ENCODE data around the gene CTTNBP2. TPM values are rescaled to one million over a fixed set of nuclear protein-coding genes. Genes with fewer than 3 reads are reported as not detected.

Gene CTTNBP2
- total RNA-seq, 2 experiments from 2014 or later, result not detected

DNA sequence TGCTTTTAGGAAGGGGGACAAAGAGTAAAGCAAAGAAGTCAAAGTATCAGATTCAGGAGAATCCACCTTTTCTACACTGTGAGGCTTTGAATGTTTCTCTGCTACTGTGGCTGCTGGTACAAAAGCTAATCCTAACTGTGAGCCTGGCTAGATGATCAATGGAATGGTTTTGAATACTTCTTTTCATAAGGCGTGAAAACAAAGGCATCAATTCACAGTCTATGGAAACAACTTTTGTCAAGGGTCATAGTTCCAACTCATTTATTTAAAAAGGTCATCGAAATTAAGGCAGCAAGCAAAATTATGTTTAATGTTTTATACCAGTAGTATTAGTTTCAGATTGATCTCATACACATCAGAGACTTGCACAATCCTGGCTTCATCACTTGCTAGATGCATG, 118.1 kb downstream of the CTTNBP2 start:
- POLR2A ChIA-PET, result no interaction called here
- no peaks in the 10 kb centered on the region for H3K9me3 Mint-ChIP-seq

DNA sequence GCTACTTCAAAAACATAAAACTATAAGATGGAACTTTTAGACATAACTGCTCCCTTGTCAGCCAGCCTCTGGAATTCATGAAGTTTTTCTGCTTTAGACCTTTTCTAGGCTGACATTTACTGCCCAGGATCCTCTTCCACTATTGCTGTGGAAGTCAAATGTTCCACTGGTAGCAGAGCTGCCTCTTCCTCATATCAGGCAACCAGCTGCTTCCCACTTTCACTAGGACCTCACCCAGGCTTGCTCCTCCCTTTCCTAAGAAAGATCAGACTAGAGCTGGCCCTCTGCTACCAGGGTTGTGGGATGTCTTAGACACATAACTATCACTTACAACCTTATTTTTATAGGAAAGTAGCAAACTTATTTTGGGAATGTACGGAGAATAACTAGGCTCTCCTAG, 121.5 kb downstream of the CTTNBP2 start:
- no peaks in the 10 kb centered on the region for H3K9me3 Mint-ChIP-seq
- no peaks in the 10 kb centered on the region for H3K36me3 Mint-ChIP-seq
- DNase-seq (no peak), ATAC-seq (ENCODE audit: low read depth) (no peak)
- POLR2A ChIA-PET, result no interaction called here
- H3K27ac Mint-ChIP-seq, result no peak overlapping the region
- no peak overlapping the region for H3K4me3 Mint-ChIP-seq
- H3K27me3 Mint-ChIP-seq, result no peaks in the 10 kb centered on the region
- no peaks in the 10 kb centered on the region for H3K4me1 Mint-ChIP-seq

More for the DNA sequence above, 118.1 kb downstream of the CTTNBP2 start:
- Mint-ChIP-seq H3K36me3 (no peaks in the 10 kb centered on the region), H3K27ac (no peak overlapping the region), H3K4me1 (no peaks in the 10 kb centered on the region), H3K4me3 (no peak overlapping the region), H3K27me3 (no peaks in the 10 kb centered on the region)
- no peak for DNase-seq
- ATAC-seq (ENCODE audit: low read depth), result no peak

DNA sequence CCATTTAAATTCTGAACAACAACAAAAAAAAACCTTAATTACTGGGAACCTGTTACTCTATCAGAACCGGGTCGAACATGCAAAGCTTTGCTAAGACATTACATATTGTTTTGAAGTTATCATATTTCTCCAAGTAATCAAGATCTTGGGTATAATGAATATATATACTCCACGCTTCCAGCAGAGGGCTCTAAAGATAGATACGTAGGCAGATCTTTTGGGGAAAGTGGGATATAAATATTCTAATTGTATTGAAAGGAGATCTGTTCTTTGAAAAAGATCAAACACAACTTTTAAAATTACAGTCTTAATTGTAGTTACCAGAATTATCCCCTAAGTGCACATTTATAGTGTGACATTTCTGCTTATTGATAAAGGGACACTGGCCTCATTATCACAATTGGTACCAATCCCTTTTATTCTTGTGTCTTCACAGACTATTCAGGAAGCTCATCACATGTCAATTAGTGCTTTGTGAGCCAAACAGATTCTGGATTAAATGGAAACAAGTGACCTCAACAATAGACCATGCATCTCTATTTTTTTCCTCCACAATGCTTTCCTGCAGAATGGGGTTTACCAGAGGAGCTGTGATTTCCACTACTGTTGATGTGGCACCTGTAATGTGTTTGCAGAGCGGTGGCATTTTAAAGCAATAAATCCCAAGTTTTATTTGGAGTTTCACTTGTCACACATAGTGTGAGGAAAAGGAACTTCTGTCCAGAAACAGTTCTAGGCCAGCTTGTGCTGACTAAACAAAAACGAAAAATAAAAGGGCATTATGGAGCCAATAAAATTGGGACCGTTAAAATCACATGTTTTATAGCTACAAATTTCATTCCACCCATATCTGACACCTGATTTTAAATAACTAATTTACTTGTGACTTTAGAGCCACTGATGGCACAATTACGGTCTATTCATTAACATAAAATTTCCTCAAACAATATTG, 122.4 kb downstream of the CTTNBP2 start:
- ATAC-seq (ENCODE audit: low read depth), result no peak
- Mint-ChIP-seq H3K36me3 (no peaks in the 10 kb centered on the region), H3K4me1 (no peaks in the 10 kb centered on the region), H3K27ac (no peak overlapping the region), H3K9me3 (no peaks in the 10 kb centered on the region), H3K4me3 (no peak overlapping the region), H3K27me3 (no peaks in the 10 kb centered on the region)
- DNase-seq, result no peak
- POLR2A ChIA-PET, result no interaction called here

DNA sequence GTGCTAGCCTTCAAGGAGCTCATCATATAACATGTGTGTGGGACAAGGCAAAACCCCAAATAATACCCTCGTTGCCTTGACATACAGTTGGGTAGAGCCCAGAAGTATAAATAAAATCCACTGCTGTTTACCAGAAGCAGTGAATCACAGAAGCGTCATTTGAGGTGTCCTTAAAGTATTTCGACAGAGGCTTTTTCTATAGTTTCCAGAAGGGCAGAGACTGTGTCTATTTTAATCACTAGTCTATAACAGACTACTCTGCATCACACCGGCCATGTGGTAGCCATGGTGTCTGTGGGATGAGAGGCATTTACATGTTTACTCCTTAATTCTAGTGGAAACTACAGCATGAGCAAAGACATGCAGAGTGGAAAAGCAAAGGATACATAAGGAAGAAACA, 131.3 kb downstream of the CTTNBP2 start:
- ATAC-seq (ENCODE audit: low read depth) (no peak), DNase-seq (no peak)
- H3K9me3 Mint-ChIP-seq, result no peaks in the 10 kb centered on the region
- no peaks in the 10 kb centered on the region for H3K27me3 Mint-ChIP-seq
- POLR2A ChIA-PET, result no interaction called here
- no peaks in the 10 kb centered on the region for H3K4me1 Mint-ChIP-seq
- no peak overlapping the region for H3K4me3 Mint-ChIP-seq
- H3K36me3 Mint-ChIP-seq, result no peaks in the 10 kb centered on the region
- no peak overlapping the region for H3K27ac Mint-ChIP-seq

DNA sequence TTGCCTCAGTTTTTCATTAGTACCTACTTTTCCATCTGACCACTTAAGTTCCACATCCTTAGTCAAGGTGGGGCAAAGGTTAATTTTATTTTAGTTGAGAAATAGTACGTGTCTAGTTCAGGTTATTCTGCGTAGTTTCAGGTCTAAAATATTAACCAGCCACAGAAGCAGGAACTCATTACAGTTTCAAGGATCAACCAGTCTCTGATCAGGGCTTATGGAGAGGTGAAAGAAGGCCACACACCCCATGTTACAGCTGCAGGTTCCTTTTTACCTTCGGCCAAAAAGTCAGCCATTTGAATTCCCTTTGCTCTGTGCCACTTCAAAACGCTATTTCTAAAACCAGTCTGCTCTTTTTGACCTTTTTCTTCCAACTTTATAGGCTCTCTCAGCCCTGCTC, 134.2 kb downstream of the CTTNBP2 start:
- POLR2A ChIA-PET, result no interaction called here
- DNase-seq, result no peak
- no peaks in the 10 kb centered on the region for H3K4me1 Mint-ChIP-seq
- no peak overlapping the region for H3K4me3 Mint-ChIP-seq
- no peak overlapping the region for H3K27ac Mint-ChIP-seq
- peaks cover 2% of the 10 kb centered on the region for H3K27me3 Mint-ChIP-seq
- H3K36me3 Mint-ChIP-seq, result no peaks in the 10 kb centered on the region
- ATAC-seq (ENCODE audit: low read depth), result no peak
- H3K9me3 Mint-ChIP-seq, result no peaks in the 10 kb centered on the region

DNA sequence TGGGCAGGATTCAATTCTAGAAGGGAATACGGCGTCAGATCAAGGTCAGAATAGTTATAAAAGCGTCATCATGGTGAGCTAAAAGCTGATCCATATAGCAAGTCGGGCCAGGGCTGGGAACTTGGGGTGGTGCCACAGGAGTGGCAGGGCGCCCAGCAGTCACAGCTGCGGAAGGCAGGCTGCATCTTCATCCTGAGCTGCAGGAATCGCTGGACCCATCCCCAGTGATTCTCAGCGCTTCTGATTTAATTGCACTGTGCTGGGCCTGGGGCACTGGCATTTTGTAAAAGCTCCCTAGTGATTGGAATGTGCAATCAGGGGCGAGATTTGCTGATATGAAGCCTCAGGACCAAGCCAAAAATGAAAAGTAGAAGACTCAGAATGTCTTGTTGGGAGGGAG, 135.3 kb downstream of the CTTNBP2 start:
- DNase-seq (no peak), ATAC-seq (ENCODE audit: low read depth) (no peak)
- H3K9me3 Mint-ChIP-seq, result no peaks in the 10 kb centered on the region
- no peak overlapping the region for H3K27ac Mint-ChIP-seq
- no peak overlapping the region for H3K4me3 Mint-ChIP-seq
- H3K36me3 Mint-ChIP-seq, result no peaks in the 10 kb centered on the region
- POLR2A ChIA-PET, result no interaction called here
- H3K4me1 Mint-ChIP-seq, result no peaks in the 10 kb centered on the region
- peaks cover 2% of the 10 kb centered on the region for H3K27me3 Mint-ChIP-seq

DNA sequence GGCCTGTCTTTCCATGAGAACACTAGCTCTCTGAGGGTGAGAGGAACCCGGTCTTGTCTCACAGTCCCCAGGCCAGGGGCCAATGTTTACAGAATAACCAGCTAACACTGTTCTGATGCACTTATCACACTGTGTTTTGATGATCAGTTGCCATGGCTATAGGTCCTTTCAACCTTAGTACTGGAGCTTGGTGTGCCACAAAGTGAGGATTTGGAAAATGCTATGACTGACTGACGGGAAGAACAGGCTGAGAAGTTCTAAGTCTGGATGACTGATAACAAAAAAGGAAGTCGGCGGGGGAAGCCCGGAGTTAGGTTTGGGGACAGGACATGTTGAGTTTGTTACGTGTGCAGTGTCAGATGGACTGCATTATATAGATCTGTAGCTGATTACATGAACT, 141.8 kb downstream of the CTTNBP2 start:
- no peak overlapping the region for H3K4me3 Mint-ChIP-seq
- POLR2A ChIA-PET, result no interaction called here
- H3K27me3 Mint-ChIP-seq, result peaks cover 7% of the 10 kb centered on the region
- DNase-seq, result no peak
- H3K36me3 Mint-ChIP-seq, result no peaks in the 10 kb centered on the region
- no peak for ATAC-seq (ENCODE audit: low read depth)
- H3K4me1 Mint-ChIP-seq, result no peaks in the 10 kb centered on the region
- H3K9me3 Mint-ChIP-seq, result no peaks in the 10 kb centered on the region
- H3K27ac Mint-ChIP-seq, result no peak overlapping the region

DNA sequence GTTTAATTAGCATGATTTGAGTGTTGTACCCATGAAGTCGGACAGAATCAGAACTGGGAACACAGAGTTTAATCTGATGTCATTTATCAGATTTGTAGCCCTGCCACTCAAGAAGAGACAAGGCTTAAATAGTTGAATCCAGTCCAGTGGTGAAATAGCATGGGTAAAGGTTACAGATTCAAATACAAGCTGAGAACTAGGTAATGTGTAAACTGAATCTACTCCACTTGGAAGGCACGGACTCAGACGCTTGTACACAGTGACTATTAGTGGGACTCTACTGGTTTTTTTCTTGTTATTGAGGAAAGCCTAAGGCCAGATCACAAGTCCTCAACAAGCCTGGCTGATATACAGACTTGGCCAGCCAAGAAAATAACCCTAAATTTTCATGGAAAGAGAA, 142.9 kb downstream of the CTTNBP2 start:
- peaks cover 7% of the 10 kb centered on the region for H3K27me3 Mint-ChIP-seq
- H3K36me3 Mint-ChIP-seq, result no peaks in the 10 kb centered on the region
- no peak for ATAC-seq (ENCODE audit: low read depth)
- no peaks in the 10 kb centered on the region for H3K9me3 Mint-ChIP-seq
- no peaks in the 10 kb centered on the region for H3K4me1 Mint-ChIP-seq
- DNase-seq, result no peak
- POLR2A ChIA-PET, result no interaction called here
- H3K27ac Mint-ChIP-seq, result no peak overlapping the region
- H3K4me3 Mint-ChIP-seq, result no peak overlapping the region

DNA sequence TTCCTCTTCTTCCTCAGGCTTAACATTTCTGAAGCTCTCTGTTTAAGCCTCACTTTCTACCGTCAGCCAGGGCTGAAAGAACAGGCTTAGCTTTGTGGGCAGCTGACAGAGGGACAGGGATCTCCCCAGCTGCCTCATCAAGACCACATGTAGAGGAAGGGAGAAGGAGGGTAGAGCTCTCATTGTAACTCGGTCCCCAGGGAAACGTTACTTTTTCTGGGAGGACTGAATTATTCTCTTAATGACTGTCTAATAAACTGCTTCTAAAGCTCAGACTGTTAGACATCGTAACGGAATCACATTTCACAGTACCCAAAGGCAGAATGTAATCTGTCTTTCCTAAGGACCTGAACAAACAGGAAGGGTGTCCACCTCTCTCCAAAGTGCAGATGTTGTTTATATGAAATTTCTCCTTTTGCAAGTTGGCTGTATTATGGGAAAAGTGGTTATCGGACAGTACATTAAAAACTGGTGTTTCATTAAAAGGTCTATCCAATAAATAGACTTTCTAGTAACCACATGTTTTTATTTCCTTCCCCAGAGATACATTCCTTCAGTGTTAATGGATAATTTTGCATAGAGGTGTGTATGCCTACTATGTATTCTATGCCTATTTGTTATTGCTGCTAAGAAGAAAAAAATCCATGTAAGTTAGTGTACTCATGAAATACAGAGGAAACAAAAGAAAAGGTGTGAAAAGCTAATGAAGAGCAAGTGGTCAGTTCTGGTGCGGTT, 144.2 kb downstream of the CTTNBP2 start:
- POLR2A ChIA-PET, result no interaction called here
- no peak overlapping the region for H3K4me3 Mint-ChIP-seq
- no peaks in the 10 kb centered on the region for H3K36me3 Mint-ChIP-seq
- no peaks in the 10 kb centered on the region for H3K4me1 Mint-ChIP-seq
- H3K9me3 Mint-ChIP-seq, result no peaks in the 10 kb centered on the region
- ATAC-seq (ENCODE audit: low read depth) (no peak), DNase-seq (no peak)
- H3K27ac Mint-ChIP-seq, result no peak overlapping the region
- peaks cover 5% of the 10 kb centered on the region for H3K27me3 Mint-ChIP-seq

DNA sequence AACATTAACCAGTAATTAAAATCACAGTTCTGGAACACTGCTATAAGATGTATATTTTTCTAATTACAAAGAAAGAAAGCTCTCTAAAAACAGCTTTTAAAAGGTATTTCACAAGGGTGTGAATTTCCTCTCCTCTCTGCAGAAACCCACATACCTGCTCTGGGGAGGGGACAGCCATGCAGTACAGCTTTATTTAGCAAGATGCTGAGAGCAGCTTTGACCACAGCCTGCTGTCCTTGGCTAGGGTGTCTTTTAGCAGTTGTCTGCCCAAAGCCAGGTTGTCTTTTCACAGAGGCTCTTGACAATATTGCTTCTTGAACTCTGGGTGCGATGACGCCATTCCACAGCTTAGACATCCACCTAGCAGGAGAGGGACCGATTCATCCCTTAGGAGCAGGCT, 148.3 kb downstream of the CTTNBP2 start:
- H3K27me3 Mint-ChIP-seq, result peaks cover 2% of the 10 kb centered on the region
- POLR2A ChIA-PET, result no interaction called here
- no peaks in the 10 kb centered on the region for H3K4me1 Mint-ChIP-seq
- DNase-seq (no peak), ATAC-seq (ENCODE audit: low read depth) (no peak)
- H3K9me3 Mint-ChIP-seq, result no peaks in the 10 kb centered on the region
- no peaks in the 10 kb centered on the region for H3K36me3 Mint-ChIP-seq
- H3K27ac Mint-ChIP-seq, result no peak overlapping the region
- no peak overlapping the region for H3K4me3 Mint-ChIP-seq

DNA sequence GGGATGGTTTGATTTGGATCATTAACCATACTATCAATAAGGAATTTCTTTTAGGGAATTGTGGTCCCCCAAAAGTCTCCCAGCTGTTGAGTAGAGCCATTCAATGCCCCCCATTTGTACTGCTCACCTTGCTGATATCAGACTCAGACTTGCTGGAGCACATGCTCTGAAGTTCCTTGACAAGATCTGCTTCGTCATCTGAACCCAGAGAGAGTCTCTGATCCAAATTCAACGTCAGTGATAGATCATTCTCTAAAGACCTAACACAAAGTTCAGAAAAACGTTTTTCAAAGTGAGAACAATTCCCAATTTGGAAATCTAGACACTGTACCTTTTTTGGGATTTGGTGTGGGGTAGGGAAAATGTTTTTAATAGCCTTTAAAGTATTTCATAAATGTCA, 153.9 kb downstream of the CTTNBP2 start:
- no peaks in the 10 kb centered on the region for H3K9me3 Mint-ChIP-seq
- H3K27ac Mint-ChIP-seq, result no peak overlapping the region
- H3K27me3 Mint-ChIP-seq, result no peaks in the 10 kb centered on the region
- H3K4me1 Mint-ChIP-seq, result no peaks in the 10 kb centered on the region
- no peak overlapping the region for H3K4me3 Mint-ChIP-seq
- no peaks in the 10 kb centered on the region for H3K36me3 Mint-ChIP-seq
- DNase-seq, result no peak
- ATAC-seq (ENCODE audit: low read depth), result no peak
- POLR2A ChIA-PET, result no interaction called here

DNA sequence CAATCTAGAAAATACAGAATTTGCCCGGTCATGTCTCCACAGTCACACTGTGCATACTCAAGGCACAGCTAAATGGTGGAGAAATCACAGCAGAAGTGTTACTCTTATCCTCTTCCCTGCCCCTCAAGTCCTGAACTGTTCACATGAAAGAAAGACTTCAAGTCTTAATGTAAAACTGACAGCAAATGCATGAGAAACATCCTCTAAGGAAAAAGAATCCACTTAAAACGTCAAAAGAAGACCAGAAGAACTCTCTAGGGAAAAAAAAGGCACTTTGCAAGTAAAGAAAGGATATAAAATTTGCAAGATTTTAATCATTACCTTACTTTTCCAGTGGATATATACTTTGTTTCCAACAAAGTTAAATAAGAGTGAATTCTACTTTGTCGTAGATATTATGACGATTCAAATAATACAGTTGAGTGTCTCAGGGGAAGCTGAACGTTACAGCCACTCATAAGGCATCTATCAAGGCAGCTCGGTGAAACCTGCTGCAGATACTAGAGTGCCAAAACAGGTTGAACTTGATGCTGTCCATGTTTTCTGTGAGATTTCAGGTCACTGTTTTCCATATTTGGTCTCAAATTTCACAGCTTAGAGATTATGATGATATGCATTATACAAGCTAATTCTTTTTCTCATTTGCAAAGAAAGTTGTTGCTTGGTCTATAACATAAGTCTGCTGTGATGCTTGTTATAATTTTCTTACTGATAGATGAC, 155.0 kb downstream of the CTTNBP2 start:
- H3K27me3 Mint-ChIP-seq, result no peaks in the 10 kb centered on the region
- no peaks in the 10 kb centered on the region for H3K9me3 Mint-ChIP-seq
- H3K4me1 Mint-ChIP-seq, result no peaks in the 10 kb centered on the region
- H3K27ac Mint-ChIP-seq, result no peak overlapping the region
- no peak for DNase-seq
- POLR2A ChIA-PET, result no interaction called here
- H3K36me3 Mint-ChIP-seq, result no peaks in the 10 kb centered on the region
- ATAC-seq (ENCODE audit: low read depth), result no peak
- H3K4me3 Mint-ChIP-seq, result no peak overlapping the region

DNA sequence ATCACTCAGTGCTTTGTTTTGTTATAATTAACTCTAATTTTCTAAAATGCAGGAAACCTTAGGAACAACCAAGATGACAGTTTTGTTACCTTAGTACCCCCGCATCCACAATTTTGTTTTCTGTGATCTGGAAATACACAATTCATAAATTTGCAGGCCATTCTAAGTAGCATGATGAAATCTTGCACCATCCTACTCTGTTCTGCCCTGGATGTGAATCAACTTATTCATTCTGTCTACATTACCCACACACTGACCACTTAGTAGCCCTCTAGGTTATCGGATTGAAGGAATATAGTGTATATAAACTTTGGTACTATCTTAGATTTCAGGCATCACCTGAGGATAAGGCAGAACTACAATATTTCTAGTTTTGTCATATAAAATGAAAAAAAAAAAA, 155.9 kb downstream of the CTTNBP2 start:
- POLR2A ChIA-PET, result no interaction called here
- no peaks in the 10 kb centered on the region for H3K36me3 Mint-ChIP-seq
- no peak for DNase-seq
- H3K27ac Mint-ChIP-seq, result no peak overlapping the region
- no peaks in the 10 kb centered on the region for H3K9me3 Mint-ChIP-seq
- no peak for ATAC-seq (ENCODE audit: low read depth)
- no peaks in the 10 kb centered on the region for H3K27me3 Mint-ChIP-seq
- H3K4me3 Mint-ChIP-seq, result no peak overlapping the region
- H3K4me1 Mint-ChIP-seq, result no peaks in the 10 kb centered on the region
